IMR-90 (cell line): Measurements from ENCODE around the gene ZKSCAN4.

Source experiments
- CTCF ChIP-seq: conservative IDR thresholded peaks from 2 replicates; pipeline ENCODE4 v1.5.1; 2012; ENCODE audit warnings: mild to moderate bottlenecking, low read depth, low read length, improper control_type of control experiment
- MAFK ChIP-seq: IDR thresholded peaks from 2 replicates; pipeline ENCODE4 v1.6.1; 2012; ENCODE audit warnings: low read depth, low read length, improper control_type of control experiment

- no peak for TF ChIP-seq CTCF
- TF ChIP-seq MAFK = no peak
Measured at GRCh38 chr6:28200020-28200419, 52.0 kb downstream of the ZKSCAN4 start.
